Measurements from ENCODE around the gene SERHL2. TPM values are rescaled to one million over a fixed set of nuclear protein-coding genes. Genes with fewer than 3 reads are reported as not detected.
"Not testable (repeated sequence)": the region's sequence is repeated elsewhere in the genome, so short reads cannot be mapped to it uniquely, and the experiment has no call there.

Gene SERHL2
- total and polyA plus RNA-seq, 8 donors = 1.7 to 5.5 (median 4.1) TPM; not detected in 1

GRCh38 chr22:42565956-42566355, 12.2 kb downstream of the SERHL2 start:
- H3K4me1 ChIP-seq = peaks cover 0 to 10% (median under 1%) of the 10 kb centered on the region in 4 donors
- H3K9me3 ChIP-seq = no peaks in the 10 kb centered on the region
- H3K27me3 ChIP-seq = no peaks in the 10 kb centered on the region
- WGBS, 5 donors = 86 to 97% (median 93%) methylated on average over 5 to 12 of the region's 12 CpGs
- intact Hi-C loops (cut with DNase I; ENCODE audit: low total_unique reads) = no loop called here
- DNase-seq = no peak
- H3K27ac ChIP-seq = no peak overlapping the region
- no peak overlapping the region for H3K4me3 ChIP-seq
- H3K36me3 ChIP-seq = peaks cover 0 to 32% (median 19%) of the 10 kb centered on the region in 4 donors
- TF ChIP-seq POLR2A (IDR thresholded peaks at IDR 0.05) = no peak
- TF ChIP-seq CTCF (IDR thresholded peaks at IDR 0.05) = no peak
- no peak for TF ChIP-seq EP300 (IDR thresholded peaks at IDR 0.05)
- TF ChIP-seq POLR2AphosphoS5 (IDR thresholded peaks at IDR 0.05) = no peak

GRCh38 chr22:42567950-42568349, 14.2 kb downstream of the SERHL2 start:
- H3K27me3 ChIP-seq; H3K27ac ChIP-seq; intact Hi-C loops (cut with DNase I; ENCODE audit: low total_unique reads); DNase-seq; H3K4me3 ChIP-seq; H3K4me1 ChIP-seq; H3K9me3 ChIP-seq: not testable (repeated sequence)
- H3K36me3 ChIP-seq = peaks cover 0 to 48% (median 38%) of the 10 kb centered on the region in 4 donors
- WGBS, 5 donors = 70 to 100% (median 79%) methylated on average over 3 to 5 of the region's 6 CpGs

- 71 to 83% (median 74%) methylated on average over 8 to 9 of the region's 9 CpGs for WGBS, 5 donors
- intact Hi-C loops (cut with DNase I; ENCODE audit: low total_unique reads) = not testable (repeated sequence)
These were observed 16.8 kb downstream of the SERHL2 start for GRCh38 chr22:42570580-42570979.

GRCh38 chr22:42571068-42571467, 17.3 kb downstream of the SERHL2 start:
- H3K27ac ChIP-seq; H3K4me1 ChIP-seq; intact Hi-C loops (cut with DNase I; ENCODE audit: low total_unique reads); H3K27me3 ChIP-seq; H3K4me3 ChIP-seq; H3K9me3 ChIP-seq; DNase-seq: not testable (repeated sequence)
- 86 to 94% (median 92%) methylated on average over 7 to 12 of the region's 12 CpGs for WGBS, 5 donors
- H3K36me3 ChIP-seq = peaks cover 0 to 70% (median 58%) of the 10 kb centered on the region in 4 donors

More at GRCh38 chr22:42570580-42570979, 16.8 kb downstream of the SERHL2 start:
- peaks cover 0 to 70% (median 57%) of the 10 kb centered on the region in 4 donors for H3K36me3 ChIP-seq
- not testable (repeated sequence) for H3K27me3 ChIP-seq, H3K4me3 ChIP-seq, H3K4me1 ChIP-seq, DNase-seq, H3K27ac ChIP-seq, H3K9me3 ChIP-seq

GRCh38 chr22:42574046-42574445, 20.3 kb downstream of the SERHL2 start:
- 60 to 100% (median 75%) methylated on average over 1 of the region's 1 CpG; no CpG with 5 or more reads in 2 of the 5 donors for WGBS, 5 donors
- H3K9me3 ChIP-seq; intact Hi-C loops (cut with DNase I; ENCODE audit: low total_unique reads); DNase-seq; H3K27me3 ChIP-seq; H3K4me3 ChIP-seq; H3K4me1 ChIP-seq; H3K27ac ChIP-seq: not testable (repeated sequence)
- H3K36me3 ChIP-seq = peaks cover 11 to 90% (median 81%) of the 10 kb centered on the region in 4 donors

- intact Hi-C loops (cut with DNase I; ENCODE audit: low total_unique reads); H3K27me3 ChIP-seq; H3K9me3 ChIP-seq; H3K27ac ChIP-seq; H3K4me1 ChIP-seq; H3K4me3 ChIP-seq; DNase-seq: not testable (repeated sequence)
- peaks cover 11 to 89% (median 82%) of the 10 kb centered on the region in 4 donors for H3K36me3 ChIP-seq
- WGBS, 5 donors = 90 to 93% (median 92%) methylated on average over 2 to 20 of the region's 21 CpGs
These were observed 20.7 kb downstream of the SERHL2 start for GRCh38 chr22:42574468-42574867.

GRCh38 chr22:42575996-42576574, 22.3 kb downstream of the SERHL2 start:
- 83 to 93% (median 91%) methylated on average over 10 to 23 of the region's 30 CpGs for WGBS, 5 donors
- peaks cover 16 to 81% (median 75%) of the 10 kb centered on the region in 4 donors for H3K36me3 ChIP-seq
- H3K9me3 ChIP-seq; DNase-seq; H3K4me1 ChIP-seq; H3K27me3 ChIP-seq; H3K4me3 ChIP-seq; intact Hi-C loops (cut with DNase I; ENCODE audit: low total_unique reads); H3K27ac ChIP-seq: not testable (repeated sequence)

- intact Hi-C loops (cut with DNase I; ENCODE audit: low total_unique reads); H3K27ac ChIP-seq; H3K4me3 ChIP-seq; H3K27me3 ChIP-seq; H3K9me3 ChIP-seq; DNase-seq: not testable (repeated sequence)
- Histone ChIP-seq H3K4me1 (peaks cover 2 to 10% (median 9%) of the 10 kb centered on the region in 4 donors), H3K36me3 (peaks cover 16 to 71% (median 65%) of the 10 kb centered on the region in 4 donors)
- 89 to 94% (median 92%) methylated on average over 2 to 8 of the region's 9 CpGs for WGBS, 5 donors
These were observed 23.4 kb downstream of the SERHL2 start for GRCh38 chr22:42577141-42577540.
